Breast epithelium (tissue), 3 donors: ENCODE measurements around the gene TMSB4X.

ENCODE experiments used
- POLR2A ChIP-seq: fragments of 450-650 bp; IDR thresholded peaks from one replicate; pipeline ENCODE4 v1.6.1; 2016; ENCODE audit warnings: antibody characterized with exemption, mild to moderate bottlenecking, moderate library complexity
- POLR2AphosphoS5 ChIP-seq, 3 donors: sonication (generic); formaldehyde crosslinking; IDR thresholded peaks; one replicate each; pipeline ENCODE4 v1.6.1; 2017; ENCODE audit warnings: antibody characterized with exemption in 3 of 3
- TF ChIP-seq, protein P1 (sequence below), 3 donors: fragments of 450-650 bp; IDR thresholded peaks; one replicate each; pipeline ENCODE4 v1.5.1; 2016 to 2017; ENCODE audit warnings: antibody characterized with exemption in 3 of 3, mild to moderate bottlenecking in 3 of 3, moderate library complexity in 3 of 3

- TF ChIP-seq, protein P1, sequence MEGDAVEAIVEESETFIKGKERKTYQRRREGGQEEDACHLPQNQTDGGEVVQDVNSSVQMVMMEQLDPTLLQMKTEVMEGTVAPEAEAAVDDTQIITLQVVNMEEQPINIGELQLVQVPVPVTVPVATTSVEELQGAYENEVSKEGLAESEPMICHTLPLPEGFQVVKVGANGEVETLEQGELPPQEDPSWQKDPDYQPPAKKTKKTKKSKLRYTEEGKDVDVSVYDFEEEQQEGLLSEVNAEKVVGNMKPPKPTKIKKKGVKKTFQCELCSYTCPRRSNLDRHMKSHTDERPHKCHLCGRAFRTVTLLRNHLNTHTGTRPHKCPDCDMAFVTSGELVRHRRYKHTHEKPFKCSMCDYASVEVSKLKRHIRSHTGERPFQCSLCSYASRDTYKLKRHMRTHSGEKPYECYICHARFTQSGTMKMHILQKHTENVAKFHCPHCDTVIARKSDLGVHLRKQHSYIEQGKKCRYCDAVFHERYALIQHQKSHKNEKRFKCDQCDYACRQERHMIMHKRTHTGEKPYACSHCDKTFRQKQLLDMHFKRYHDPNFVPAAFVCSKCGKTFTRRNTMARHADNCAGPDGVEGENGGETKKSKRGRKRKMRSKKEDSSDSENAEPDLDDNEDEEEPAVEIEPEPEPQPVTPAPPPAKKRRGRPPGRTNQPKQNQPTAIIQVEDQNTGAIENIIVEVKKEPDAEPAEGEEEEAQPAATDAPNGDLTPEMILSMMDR (IDR thresholded peaks at IDR 0.05) = no peak
- TF ChIP-seq POLR2AphosphoS5 (IDR thresholded peaks at IDR 0.05) (no peak), POLR2A (no peak)
Observed at GRCh38 chrX:13008189-13008533, 33.3 kb downstream of the TMSB4X start.
